HepG2 (cell line): ENCODE measurements around the gene DAZAP1. TPM values are rescaled to one million over a fixed set of nuclear protein-coding genes. Genes with fewer than 3 reads are reported as not detected.

Experiments
- NR2C2 ChIP-seq: sonication (generic); formaldehyde crosslinking; IDR thresholded peaks from 2 replicates; pipeline ENCODE4 v1.4.0; 2020; ENCODE audit warnings: missing genetic modification reagents, mild to moderate bottlenecking, moderate library complexity, borderline replicate concordance
- PRPF4 ChIP-seq: fragments of 200-400 bp; formaldehyde crosslinking; IDR thresholded peaks from 2 replicates; pipeline ENCODE4 v1.6.1; 2016; ENCODE audit warnings: low read length, low read depth; ENCODE audit not compliant: poor library complexity, severe bottlenecking
- RBM22 ChIP-seq: fragments of 200-400 bp; formaldehyde crosslinking; optimal IDR thresholded peaks from 2 replicates; pipeline ENCODE3; 2017; ENCODE audit warnings: mild to moderate bottlenecking, low read length, moderate library complexity
- ZBTB3 ChIP-seq: sonication (generic); formaldehyde crosslinking; IDR thresholded peaks from 2 replicates; pipeline ENCODE4 v1.4.0; 2020; ENCODE audit warnings: low read depth, mild to moderate bottlenecking, moderate library complexity, missing genetic modification reagents, borderline replicate concordance
- polyA plus RNA-seq, 8 experiments: library from polyadenylated mRNA; depleted of rRNA in 3 of 8; stranded (reverse) in 7 of 8; unstranded in 1 of 8; fragments of >200 nt; fragmentation: Illumina TruSeq in 4 of 8; extraction: Trizol in 4 of 8; gene quantifications; 2 replicates each; pipeline versions ENCODE4 v1.2.1 to v1.2.3, GENCODE V29; 2011 to 2016; ENCODE audit warnings: low read depth in 4 of 8, missing spikeins in 1 of 8, mixed read lengths in 1 of 8; ENCODE audit not compliant: insufficient read depth in 1 of 8
- total RNA-seq, 5 experiments: library from RNA; depleted of rRNA; stranded (reverse); fragments of >200 nt; fragmentation: Illumina TruSeq; extraction: Trizol; gene quantifications; 2 replicates each; pipeline ENCODE4 v1.2.3, GENCODE V29; 2016; ENCODE audit warnings: low read depth in 1 of 5
- TF ChIP-seq, protein P1 (sequence below): sonication (generic); formaldehyde crosslinking; IDR thresholded peaks from 2 replicates; pipeline ENCODE4 v1.4.0; 2020; ENCODE audit warnings: mild to moderate bottlenecking, missing genetic modification reagents
- TF ChIP-seq, protein P2 (sequence below): sonication (generic); formaldehyde crosslinking; IDR thresholded peaks from 2 replicates; pipeline ENCODE4 v1.4.0; 2020; ENCODE audit warnings: low read depth, mild to moderate bottlenecking, missing genetic modification reagents
- TF ChIP-seq, protein P3 (sequence below): sonication (generic); formaldehyde crosslinking; IDR thresholded peaks from 2 replicates; pipeline ENCODE4 v1.8.1; 2023; ENCODE audit warnings: mild to moderate bottlenecking, moderate library complexity, missing genetic modification reagents
- TF ChIP-seq, protein P4 (sequence below): sonication (generic); formaldehyde crosslinking; IDR thresholded peaks from 2 replicates; pipeline ENCODE4 v1.4.0; 2020; ENCODE audit warnings: missing genetic modification reagents
- TF ChIP-seq, protein P5 (sequence below): sonication (generic); formaldehyde crosslinking; IDR thresholded peaks from 2 replicates; pipeline ENCODE4 v1.4.0; 2020; ENCODE audit warnings: missing genetic modification reagents

The DAZAP1 gene
- total and polyA plus RNA-seq, 2 of the 13 experiments (the other 11 are each of a cell fraction or from before 2014, with no cell fraction given), result 63.3 to 79.2 TPM

DNA sequence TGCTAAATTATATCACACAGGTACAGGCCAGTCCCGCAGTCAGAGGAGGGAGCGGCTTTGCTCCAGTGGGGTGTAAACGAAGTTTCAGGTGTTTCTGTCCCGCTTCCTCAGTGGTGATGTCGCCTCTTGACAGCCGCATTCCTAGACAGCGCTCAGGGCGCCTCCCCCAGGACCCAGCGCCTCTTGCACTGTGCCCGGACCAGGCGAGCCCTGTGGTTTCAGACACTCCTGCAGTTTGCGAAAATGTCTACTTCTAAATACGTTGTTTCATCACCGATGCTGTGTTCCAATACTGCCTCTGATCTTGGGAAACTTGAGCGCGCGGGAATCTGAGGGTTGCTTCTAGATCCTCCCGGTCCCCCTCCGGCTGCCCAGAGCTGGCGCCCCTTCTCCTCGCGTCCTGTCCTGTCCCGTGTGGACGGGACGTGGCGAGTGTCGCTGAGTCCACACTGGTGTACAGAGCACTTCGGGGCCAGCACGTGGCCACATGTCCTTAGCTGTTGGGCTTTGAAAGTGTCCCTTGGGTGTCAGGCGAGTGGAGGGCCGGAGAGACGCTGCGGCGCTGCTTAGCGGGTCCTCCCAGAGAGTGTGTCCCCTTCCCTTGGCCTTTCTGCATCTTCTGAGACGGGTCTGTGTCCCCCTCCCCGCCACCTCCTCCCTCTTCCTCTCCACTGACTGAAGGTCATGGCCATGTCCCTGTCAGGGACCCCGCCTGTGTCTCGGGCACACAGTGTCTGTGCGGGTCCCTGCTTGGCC, 16.2 kb downstream of the DAZAP1 start (continued):
- TF ChIP-seq, protein P1, sequence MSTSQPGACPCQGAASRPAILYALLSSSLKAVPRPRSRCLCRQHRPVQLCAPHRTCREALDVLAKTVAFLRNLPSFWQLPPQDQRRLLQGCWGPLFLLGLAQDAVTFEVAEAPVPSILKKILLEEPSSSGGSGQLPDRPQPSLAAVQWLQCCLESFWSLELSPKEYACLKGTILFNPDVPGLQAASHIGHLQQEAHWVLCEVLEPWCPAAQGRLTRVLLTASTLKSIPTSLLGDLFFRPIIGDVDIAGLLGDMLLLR, result 0 out of 2 replicates have a peak, but pooled peaks have one; percentile 17
- TF ChIP-seq, protein P2, sequence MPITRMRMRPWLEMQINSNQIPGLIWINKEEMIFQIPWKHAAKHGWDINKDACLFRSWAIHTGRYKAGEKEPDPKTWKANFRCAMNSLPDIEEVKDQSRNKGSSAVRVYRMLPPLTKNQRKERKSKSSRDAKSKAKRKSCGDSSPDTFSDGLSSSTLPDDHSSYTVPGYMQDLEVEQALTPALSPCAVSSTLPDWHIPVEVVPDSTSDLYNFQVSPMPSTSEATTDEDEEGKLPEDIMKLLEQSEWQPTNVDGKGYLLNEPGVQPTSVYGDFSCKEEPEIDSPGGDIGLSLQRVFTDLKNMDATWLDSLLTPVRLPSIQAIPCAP, result no peak
- TF ChIP-seq, protein P3, sequence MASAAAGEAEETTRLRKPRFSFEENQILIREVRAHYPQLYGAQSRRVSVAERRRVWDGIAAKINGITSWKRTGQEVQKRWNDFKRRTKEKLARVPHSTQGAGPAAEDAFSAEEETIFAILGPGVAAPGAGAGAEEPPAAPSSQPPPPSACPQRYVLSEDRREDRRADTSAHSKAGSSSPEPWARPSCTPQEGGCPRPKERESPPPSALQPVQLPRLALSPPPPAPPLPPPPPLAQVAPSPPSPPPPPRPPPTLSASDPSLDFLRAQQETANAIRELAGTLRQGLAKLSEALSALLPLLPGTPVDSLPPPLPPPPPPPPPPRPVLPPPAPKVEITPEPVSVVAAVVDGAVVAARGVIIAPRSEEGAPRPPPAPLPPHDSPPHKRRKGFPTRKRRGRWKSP (CRISPR knock-in tag), result 0 out of 2 replicates have a peak, but pooled peaks have one; percentile 28
- TF ChIP-seq NR2C2 (CRISPR knock-in tag), result 0 out of 2 replicates have a peak, but pooled peaks have one; percentile 1
- TF ChIP-seq, protein P4, sequence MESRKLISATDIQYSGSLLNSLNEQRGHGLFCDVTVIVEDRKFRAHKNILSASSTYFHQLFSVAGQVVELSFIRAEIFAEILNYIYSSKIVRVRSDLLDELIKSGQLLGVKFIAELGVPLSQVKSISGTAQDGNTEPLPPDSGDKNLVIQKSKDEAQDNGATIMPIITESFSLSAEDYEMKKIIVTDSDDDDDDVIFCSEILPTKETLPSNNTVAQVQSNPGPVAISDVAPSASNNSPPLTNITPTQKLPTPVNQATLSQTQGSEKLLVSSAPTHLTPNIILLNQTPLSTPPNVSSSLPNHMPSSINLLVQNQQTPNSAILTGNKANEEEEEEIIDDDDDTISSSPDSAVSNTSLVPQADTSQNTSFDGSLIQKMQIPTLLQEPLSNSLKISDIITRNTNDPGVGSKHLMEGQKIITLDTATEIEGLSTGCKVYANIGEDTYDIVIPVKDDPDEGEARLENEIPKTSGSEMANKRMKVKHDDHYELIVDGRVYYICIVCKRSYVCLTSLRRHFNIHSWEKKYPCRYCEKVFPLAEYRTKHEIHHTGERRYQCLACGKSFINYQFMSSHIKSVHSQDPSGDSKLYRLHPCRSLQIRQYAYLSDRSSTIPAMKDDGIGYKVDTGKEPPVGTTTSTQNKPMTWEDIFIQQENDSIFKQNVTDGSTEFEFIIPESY (CRISPR knock-in tag), result peak; percentile 90
- 0 out of 2 replicates have a peak, but pooled peaks have one; percentile 21 for TF ChIP-seq ZBTB3
- TF ChIP-seq RBM22, result peak; percentile 3
- TF ChIP-seq PRPF4, result peak; percentile 94
- TF ChIP-seq, protein P5, sequence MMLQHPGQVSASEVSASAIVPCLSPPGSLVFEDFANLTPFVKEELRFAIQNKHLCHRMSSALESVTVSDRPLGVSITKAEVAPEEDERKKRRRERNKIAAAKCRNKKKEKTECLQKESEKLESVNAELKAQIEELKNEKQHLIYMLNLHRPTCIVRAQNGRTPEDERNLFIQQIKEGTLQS (CRISPR knock-in tag), result no peak
